T-helper 9 cell (primary cell): ENCODE results near the gene CSAD.

Source experiments
- DNase-seq: peaks from one replicate; pipeline ENCODE4 v3.0.0-alpha.2; 2020

Gene CSAD

DNA sequence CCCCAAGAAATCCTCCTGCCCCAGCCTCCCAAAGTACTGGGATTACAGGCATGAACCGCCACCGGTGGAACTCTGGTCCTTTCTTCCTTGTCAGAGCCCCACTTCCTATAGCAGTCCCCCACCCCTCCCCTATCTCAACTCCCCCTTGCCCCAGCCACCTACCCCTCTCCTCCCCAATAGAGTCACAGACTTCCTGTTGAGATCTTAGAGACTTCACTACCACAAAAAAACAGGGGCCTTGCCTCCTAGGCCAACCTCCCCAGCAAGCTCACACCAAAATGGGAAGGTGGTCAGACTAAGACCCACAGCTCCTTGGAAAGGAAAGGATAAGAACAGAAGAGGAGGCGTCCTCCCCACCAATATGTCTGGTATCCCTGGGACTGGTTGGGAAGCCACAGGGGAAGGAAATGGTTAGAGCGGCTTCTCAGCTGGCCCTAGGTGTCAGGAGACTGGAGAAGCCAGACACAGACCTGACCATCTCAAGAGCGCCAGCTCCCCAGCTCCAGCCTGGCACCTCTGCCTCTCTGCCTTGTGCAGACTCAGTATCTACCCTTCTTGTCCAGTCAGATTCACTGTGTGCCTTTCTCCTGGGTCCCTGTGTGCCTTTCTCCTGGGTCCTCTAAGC is 17.9 kb upstream of the CSAD start:
- no peak for DNase-seq

DNA sequence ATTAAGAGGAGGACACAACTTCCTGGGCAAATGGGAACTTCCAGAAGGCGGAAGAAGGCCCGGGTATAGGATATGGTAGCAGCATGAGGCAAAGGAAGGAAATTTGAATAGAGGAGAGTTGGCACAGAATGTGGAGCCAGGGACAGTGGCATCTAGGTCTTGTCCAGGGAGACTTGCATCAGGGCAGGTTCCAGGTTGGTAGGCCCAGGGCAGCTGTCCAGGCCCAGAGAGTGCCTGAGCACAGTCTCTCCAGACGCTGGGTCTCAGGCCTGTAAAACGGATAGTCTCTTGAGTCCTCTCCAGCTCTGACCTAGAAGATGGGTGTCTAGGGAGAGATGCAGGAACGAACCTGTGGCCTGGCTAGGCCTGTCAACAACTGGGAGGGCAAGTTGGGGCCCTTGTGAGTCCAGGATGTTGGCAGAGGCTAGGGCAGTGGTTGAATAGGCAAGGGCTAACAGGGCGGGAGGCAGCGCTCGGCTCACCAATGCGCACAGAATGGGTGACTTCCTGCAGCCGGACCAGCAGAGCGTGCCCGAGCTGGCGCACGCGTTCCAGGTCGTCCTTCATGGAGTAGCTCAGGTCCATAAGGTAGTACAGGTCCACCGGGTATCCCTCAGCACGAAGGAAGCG is 16.4 kb upstream of the CSAD start:
- no peak for DNase-seq

DNA sequence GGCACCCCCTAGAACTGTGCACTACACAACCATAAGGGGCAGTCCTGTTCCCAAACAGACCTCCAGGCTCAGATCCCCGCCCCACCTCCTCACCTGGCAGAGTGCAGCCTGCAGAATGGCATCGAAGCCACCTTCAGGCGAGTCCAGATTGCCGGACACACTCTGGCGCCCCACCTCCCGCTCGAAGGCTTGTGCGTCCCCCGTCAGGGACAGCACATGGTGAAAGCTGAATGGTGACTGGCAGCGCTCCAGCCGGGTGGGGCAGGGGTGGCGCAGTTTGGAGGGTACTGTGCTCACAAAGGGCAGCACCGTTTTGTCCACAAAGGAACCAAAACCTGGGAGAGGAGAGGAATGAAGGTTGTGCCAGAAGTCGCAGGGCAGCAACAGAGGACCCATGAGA is 15.8 kb upstream of the CSAD start:
- DNase-seq, result no peak

DNA sequence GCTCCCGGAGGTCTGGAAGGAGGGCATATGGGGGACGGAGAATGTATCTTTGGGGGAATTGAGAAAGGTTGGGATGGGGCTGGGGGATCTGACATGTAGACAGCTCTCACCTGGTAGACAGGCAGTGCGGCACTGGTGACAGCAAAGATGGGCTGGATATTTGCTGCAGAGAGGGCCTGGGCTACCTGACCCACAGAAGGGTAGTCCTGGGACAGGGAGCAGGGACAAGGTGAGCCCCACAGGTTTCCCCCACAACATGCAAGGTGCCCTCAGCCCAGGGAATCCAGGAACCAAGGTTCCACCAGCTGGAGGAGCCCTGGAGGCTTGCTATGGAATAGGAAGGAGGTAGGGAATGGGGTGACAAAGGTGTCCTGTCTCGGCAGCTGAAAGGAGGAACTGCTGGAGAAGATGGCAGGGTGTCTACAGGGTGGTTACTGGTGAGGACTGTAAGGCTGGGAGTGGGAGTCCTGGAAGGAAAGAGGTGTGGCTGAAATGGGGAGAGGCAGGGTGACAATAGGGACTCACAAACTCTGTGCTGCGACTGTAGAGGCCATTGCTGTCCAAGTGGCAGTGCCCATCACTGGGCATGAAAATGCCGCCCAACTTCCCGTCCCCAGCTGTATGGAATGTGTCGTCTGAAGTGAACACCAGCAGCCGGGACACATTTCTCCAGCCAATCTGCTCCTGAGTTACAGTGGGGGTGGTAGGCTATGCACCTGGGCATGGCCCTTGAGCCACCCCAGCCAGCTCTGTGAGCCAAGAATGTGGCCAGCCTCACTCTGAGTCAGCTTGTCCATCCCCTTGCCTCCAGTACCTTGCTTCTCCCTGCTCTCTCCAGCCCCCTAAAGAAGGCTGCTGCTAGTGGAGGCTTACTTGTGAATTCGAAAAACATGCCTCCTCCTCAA is 15.0 kb upstream of the CSAD start:
- DNase-seq, result no peak

DNA sequence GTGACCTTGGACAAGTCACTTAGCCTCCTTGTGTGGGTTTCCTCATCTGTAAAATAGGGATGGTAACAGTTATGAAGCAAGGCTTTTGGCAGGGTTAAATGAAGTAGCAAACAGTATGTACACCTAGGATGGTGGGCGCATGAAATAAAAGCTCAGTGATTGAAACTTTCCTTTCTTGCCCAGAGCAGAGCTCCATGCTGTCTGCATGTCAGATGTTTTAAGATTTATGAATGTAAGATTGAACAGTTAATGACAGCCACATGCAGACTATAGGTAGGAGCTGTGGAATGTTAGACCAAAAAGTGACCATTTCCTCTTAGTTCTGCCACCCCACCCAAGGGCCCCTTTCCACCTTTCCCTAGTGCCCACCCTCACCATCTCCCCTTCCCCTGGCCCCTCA is 14.2 kb upstream of the CSAD start:
- DNase-seq, result no peak

DNA sequence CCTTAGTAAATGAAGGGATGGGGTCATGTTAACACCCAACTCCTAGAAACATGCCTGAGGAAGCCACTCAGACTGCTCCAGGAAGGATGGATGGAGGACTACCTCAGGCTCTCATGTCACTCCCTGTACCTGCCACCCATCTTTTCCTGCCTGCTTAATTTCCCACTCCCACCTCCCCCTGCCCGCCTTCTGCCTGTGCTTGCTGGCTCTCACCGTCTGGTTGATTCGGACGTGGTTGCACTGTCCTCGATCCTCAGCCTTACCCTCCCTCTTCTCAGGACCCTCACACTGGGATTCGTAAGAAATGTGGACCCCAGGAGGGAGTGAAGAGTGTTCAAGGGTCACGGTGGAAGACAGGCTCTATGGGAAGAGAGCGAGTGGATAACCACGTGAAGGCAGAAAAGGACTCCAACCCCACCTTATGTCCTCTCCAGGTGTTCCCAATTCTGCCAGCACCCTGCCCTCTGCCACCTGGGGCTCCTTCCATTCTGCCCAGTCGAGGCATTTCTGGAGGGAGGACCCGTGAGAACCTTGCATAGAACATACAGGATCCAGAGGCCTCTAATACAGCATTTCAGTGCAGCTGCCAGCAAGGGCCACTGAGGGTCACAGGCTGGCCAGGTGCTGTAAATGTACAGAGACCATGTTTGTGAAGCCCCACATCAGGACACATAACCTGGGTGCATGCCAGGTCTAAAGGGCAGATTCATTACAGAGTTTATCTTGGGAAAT is 13.4 kb upstream of the CSAD start:
- no peak for DNase-seq

DNA sequence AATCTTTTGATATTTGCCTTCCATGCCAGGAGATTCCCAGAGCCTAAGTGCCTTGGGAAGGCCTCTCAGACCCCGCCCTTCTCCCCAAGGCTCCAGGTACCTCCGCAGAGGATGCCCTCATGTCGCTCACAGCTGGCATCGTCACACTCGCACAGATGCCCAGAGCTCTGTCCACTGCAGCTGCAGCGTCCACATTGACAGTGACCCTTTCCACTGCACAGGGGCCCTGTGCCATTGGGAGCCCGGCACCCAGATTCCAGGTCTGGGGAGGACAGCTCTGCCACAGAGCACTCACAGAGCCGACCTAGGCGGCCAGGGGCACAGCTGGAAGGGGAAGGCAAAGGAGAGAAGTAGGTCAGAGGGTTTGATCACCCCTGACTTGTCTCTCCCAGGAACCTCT is 12.3 kb upstream of the CSAD start:
- no peak for DNase-seq

DNA sequence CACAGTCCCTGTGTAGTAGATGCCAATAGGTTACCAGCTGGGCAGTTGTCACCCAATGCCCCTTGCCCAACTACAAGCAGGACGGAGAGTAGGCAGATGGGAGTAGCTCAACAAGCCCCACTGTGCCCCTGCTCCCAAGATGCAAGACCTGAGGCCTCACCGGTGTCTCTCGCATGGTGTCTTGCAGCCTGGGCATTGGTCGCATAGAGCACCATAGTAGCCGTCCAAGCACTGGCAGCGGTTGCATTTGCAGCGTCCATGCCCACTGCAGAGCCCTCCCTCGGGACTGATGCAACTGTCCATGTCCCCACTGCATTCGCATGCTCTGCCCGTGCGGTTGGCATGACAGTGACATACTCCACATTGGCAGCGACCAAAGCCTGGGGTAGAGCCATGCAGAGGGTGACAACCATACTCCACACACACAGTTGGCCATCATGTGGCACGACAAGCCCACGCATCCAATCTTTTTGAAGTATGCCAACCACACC is 11.9 kb upstream of the CSAD start:
- no peak for DNase-seq

DNA sequence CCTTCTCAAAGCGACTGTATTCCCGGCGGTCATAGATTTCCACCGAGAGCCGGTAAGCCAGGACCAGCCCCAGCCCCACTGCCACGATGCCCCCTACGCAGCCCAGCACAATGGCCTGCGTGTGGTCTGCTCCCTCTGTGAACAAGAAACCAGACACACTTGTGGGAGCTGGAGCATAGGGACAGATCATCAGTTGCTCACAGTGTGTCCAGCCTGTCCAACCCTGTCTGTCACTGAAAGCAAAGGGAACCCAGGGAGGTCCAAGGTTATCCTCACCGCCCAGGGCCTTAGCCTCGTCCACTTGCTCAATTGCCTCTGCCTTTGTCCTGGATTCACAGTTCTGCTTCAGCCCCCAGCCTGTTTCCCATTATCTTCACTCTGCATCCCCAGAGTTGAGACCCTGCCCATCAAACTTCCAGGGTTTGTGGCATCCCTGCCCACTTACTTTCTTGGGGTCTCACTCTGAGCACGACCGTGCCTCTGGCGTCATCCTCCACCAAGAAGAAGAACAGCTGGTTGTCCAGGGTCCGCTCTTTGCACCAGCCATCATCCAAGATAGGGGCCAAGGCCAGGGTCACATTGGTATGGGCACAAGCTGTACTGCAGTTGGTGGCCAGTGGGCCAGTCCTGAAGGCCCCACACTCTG is 11.3 kb upstream of the CSAD start:
- no peak for DNase-seq

DNA sequence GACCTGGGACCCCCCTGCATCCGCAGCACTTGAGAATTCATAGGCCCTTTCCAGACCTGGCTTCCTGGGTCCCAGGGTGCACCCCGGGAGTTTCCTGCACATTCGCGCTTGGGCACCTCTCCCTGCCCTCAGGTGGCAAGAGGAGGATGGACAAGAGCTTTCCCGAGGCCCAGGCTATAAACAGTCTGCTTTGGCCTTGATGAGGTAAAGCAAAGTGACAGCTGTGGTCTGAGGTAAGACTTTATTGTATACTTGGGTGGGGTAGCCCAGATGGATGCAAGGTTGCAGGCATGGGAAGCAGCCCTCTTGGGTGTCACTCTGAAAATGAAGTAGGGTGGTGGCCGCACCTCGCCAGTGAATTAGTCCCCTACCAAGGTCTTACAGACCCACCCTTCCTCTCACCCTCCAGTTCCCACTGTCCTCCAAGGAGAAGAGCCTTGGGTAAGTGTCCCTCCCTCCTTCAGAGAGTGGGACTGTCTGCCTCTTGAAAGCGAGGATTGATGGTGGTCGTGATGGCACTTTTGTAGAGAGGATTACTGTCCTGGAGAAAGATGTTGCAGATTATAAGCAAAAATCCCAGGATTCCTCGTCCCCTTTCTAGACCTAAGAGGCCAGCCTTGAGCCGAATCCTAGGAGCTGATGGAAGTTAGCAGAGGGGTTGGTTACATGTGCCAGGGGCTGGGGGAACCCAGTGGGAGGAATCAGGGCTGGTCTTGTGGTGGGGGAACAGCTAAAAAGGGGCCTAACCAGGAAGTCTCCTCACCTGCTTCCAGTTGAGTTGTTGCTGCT is 10.6 kb upstream of the CSAD start:
- DNase-seq, result no peak

DNA sequence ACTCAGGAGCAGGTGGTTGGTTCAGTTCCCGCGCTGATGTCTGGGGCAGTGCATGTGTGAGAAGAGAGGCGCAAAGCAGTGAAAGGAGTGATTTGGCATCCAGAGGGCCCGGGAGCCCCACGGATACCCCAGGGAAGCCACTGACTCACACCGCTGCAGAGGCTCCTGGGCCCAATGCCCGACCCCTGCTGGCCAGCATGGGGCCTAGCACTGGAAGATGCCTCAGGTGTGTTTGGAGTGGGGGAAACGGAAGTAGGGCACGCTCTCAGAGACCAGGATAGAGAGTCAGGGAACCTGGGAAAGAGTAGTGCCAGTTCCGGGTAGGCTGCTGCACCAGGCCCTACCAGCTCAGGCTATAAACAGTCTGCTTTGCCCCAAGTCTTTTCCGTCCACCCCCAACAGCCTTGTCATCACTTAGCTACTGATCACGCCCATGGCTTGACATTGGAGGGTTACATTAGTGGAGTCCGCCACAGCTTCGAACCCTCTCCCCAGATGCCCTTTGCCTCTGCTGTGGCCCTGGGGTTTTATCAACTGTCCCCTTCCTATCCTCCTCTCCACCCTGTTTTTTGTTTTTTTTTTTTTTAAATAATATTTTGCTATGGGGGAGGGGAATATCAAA is 9.5 kb upstream of the CSAD start:
- no peak for DNase-seq

DNA sequence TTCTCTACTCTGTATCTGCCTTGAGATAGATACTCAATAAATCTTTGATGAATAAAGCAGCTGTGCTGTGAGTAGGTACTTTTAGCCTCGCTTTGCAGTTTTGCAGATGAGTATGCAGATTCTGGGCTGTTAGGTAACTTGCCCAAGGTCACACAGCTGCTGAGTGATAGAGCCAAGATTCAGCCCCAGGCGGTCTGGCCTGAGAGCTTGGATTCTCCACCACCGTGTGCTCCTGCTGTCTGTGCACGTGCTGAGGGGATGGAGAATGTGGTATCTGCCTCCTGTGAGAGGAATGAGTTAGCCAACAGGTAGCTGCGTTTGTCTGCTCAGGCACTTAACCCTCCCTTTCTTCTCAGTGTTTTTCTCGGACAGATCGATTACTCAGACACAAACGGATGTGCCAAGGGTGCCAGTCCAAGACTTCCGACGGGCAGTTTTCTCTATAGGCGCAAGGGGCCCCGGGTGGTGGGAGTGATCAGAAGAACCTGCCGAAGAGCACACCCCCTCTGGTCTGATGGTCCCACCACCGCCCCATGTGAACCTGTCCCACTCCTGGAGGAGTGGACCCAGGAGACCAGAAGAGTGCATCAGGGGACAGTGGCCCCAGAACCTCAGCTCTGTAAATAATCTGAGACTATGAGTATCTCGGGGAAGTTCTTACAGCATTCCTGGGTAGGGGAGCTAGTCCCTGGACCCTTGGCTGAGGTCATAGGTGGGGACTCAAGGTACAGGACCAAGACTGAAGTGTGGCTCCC is 6.6 kb upstream of the CSAD start:
- DNase-seq, result no peak

DNA sequence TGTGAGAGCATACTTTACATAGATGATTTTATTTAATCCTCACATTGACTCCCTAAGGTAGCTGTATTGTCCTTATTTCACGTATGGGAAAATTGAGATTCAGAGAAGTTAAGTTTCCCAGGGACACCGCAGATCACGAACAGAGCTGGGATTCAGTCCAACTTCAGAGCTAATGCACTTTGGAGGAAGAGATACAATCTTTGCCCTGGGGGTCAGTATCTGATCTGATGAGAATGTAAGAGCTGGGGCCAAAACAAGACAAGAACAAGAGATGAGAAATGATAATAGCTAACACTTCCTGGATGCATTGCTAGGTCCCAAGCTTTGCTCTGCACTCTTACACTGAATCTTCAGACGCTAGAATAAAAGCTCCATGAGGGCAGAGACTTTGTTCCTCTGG is 6.0 kb upstream of the CSAD start:
- no peak for DNase-seq

DNA sequence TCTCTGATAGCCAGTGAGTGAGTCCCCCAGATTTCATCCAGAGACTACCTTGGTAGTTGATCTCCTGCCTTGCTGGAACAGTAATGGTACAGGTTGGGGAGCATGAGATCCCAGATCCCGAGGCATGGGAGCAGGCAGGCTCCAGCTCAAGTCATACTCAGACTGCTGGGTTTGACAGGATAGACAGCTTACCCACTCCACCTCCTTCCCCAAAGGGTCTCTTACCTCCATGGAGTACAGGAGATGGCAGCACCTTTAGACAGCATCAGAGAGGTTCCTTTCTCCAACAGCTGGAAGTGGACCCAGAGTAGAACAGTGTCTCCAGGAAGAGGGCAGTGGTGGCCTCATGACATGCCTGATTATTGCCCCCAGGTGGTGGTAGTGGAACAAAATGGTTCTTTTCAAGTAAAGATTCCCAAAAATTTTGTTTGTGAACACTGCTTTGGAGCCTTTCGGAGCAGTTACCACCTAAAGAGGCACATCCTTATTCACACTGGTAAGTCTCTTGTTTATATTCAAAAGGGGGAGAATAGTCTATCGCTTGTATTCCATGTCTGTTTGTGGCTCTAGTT is 4.9 kb upstream of the CSAD start:
- DNase-seq, result no peak

DNA sequence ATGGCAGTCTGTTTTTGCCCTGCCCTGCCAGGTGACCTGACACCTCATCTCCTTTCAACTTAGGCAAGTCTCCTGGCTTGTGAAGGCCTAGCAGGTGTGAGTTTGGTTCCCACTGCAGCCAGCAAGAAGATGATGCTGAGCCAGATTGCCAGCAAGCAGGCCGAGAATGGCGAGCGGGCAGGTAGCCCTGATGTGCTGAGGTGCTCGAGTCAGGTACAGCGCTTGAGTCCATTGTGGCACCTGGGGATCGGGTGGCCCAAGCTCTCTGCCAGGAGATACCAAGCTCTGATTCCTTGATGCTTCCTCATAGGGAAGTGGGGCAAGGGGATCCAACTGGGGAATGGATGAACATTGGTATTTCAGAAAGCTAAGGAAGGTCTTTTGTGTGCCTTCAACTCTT is 4.1 kb upstream of the CSAD start:
- DNase-seq, result no peak

DNA sequence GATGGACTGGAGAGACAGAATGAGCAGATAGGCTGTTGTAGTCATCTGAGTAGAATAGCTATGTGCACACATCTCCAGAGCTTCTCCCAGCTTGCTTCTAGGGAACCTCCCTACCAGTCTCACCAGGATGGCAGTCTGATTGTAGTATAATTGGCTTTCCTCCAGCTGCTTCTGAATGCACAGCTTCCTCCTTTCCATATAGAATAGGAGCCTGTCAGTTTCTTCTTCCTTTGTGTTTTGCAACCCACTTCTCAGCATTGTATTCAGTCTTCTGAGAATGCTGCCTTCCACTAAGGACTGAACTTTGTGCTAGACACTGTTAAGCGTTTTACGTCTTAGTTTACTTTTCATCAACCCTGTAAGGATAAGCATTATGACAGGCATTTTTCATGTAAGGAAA is 2.2 kb upstream of the CSAD start:
- DNase-seq, result no peak

DNA sequence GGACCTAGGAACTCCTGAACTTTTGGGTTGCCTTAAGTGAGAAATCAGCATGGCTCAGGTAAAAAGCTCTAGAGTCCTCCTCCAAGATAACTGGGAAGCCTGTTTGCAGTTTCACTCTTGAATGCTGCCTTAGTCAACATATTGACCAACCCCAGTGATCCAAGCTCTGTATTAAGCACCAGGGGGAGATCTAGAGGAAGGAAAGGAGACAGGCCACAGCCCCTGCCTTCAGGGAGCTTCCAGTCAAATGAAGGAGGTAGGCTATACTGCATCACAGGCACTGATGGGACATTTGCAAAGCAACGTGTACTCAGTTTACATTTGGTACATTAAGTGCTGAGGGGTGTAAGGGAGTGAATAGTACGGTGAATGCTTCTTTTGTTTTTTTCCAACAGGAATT is 1.2 kb upstream of the CSAD start:
- no peak for DNase-seq

DNA sequence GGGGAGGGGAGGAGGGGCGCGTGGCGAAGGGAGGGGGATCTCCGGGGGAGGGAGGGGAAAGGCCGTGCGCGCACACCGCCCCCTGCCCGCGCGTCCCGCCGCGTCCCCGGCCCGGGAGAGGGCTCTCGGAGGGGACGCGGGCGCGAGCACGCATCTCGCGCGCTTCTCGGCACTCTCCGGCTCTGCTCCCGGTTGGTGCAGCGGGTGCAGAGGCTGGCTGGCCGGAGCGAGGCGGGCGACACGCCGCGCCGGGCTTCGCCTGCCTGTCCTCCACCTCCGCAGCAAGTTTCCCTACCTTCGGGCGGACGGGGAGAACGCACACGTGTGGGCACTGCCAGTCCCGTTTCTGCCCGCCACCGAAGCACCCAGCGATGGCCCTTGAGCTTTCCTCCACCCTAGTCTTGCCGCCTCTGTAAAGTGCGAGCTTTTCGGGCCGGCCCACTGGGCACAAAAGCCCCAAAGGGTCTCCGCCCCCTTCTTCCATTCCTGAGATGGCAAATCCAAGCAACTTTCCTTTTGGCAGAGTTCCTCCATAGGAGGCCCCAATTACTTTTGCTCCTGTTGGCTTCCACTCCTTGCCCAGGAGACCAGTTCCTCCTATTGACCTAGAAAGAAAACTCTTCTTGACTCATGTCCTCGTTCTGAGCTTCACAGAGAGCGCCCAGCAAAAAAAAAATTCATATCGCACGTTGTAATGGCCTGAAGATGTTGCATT is 363 bp upstream of the CSAD start:
- DNase-seq, result peak; percentile 67

DNA sequence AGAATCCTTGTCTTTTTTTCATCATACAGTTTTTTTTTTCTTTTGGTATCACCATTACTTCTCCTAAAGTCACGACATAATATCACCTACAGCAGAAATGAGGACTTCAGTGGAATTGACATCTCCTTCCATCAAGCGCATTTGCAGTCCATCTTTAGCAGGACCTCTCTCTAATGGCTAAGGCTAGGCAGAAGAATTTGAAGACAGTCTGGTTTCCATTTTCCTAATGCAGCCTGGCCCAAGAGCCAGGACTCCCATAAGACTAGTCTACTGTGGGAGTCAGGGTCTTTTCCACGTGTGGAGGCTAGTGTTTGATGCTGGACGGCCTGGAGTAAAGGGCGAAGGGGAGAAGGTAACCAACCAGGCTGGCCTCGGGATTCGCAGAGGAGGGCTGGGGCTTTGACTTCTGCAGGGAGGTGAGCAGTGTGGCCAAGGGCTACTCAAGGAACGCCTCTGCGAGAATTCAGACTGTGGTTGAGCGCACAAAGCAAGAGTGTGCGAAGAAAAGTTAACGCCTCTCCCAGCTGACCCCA is 972 bp downstream of the CSAD start:
- DNase-seq, result no peak
